ENCODE data around the gene SDHAF3.
"Not testable (repeated sequence)": the region's sequence is repeated elsewhere in the genome, so short reads cannot be mapped to it uniquely, and the experiment has no call there.

Gene SDHAF3

GRCh38 chr7:97117372-97118188, at the start of gene SDHAF3:
Gene SDHAF3 (plus strand): TSS chr7:97117698. CDS start chr7:97117724, 26 bp downstream.
- peak within 1 kb of the TSS; percentile 92 for H3K4me3 Mint-ChIP-seq
- peaks cover 33% of the 10 kb centered on the region for H3K4me1 Mint-ChIP-seq (ENCODE audit: low read depth)
- H3K36me3 Mint-ChIP-seq (ENCODE audit: low read depth), result peaks cover 18% of the 10 kb centered on the region
- H3K27ac Mint-ChIP-seq, result peak within 1 kb of the TSS; percentile 92
- H3K9me3 Mint-ChIP-seq, result peaks cover 18% of the 10 kb centered on the region
- H3K27me3 Mint-ChIP-seq (ENCODE audit: low read depth), result no peaks in the 10 kb centered on the region
- DNase-seq (ENCODE audit: low spot score), result peak; percentile 99

- H3K27ac Mint-ChIP-seq; H3K36me3 Mint-ChIP-seq (ENCODE audit: low read depth); DNase-seq (ENCODE audit: low spot score); H3K4me1 Mint-ChIP-seq (ENCODE audit: low read depth); H3K4me3 Mint-ChIP-seq; H3K9me3 Mint-ChIP-seq; H3K27me3 Mint-ChIP-seq (ENCODE audit: low read depth): not testable (repeated sequence)
These were observed 45.5 kb upstream of the SDHAF3 start for GRCh38 chr7:97072025-97072424.

GRCh38 chr7:97075928-97076327, 41.6 kb upstream of the SDHAF3 start:
- Mint-ChIP-seq H3K4me3 (no peak overlapping the region), H3K27ac (no peak overlapping the region), H3K36me3 (ENCODE audit: low read depth) (no peaks in the 10 kb centered on the region), H3K9me3 (no peaks in the 10 kb centered on the region), H3K27me3 (ENCODE audit: low read depth) (peaks cover 5% of the 10 kb centered on the region), H3K4me1 (ENCODE audit: low read depth) (no peaks in the 10 kb centered on the region)
- no peak for DNase-seq (ENCODE audit: low spot score)

GRCh38 chr7:97078023-97078969, 39.2 kb upstream of the SDHAF3 start:
- Mint-ChIP-seq H3K9me3 (no peaks in the 10 kb centered on the region), H3K4me3 (no peak overlapping the region), H3K27me3 (ENCODE audit: low read depth) (peaks cover 7% of the 10 kb centered on the region), H3K4me1 (ENCODE audit: low read depth) (no peaks in the 10 kb centered on the region), H3K36me3 (ENCODE audit: low read depth) (no peaks in the 10 kb centered on the region), H3K27ac (no peak overlapping the region)
- DNase-seq (ENCODE audit: low spot score), result no peak

- H3K27ac Mint-ChIP-seq, result no peak overlapping the region
- H3K9me3 Mint-ChIP-seq, result no peaks in the 10 kb centered on the region
- no peak for DNase-seq (ENCODE audit: low spot score)
- no peak overlapping the region for H3K4me3 Mint-ChIP-seq
- H3K36me3 Mint-ChIP-seq (ENCODE audit: low read depth), result no peaks in the 10 kb centered on the region
- no peaks in the 10 kb centered on the region for H3K4me1 Mint-ChIP-seq (ENCODE audit: low read depth)
- H3K27me3 Mint-ChIP-seq (ENCODE audit: low read depth), result peaks cover 4% of the 10 kb centered on the region
These were observed 38.2 kb upstream of the SDHAF3 start for GRCh38 chr7:97079300-97079699.

GRCh38 chr7:97081521-97082300, 35.8 kb upstream of the SDHAF3 start:
- Mint-ChIP-seq H3K27ac (no peak overlapping the region), H3K4me1 (ENCODE audit: low read depth) (no peaks in the 10 kb centered on the region), H3K4me3 (no peak overlapping the region), H3K36me3 (ENCODE audit: low read depth) (no peaks in the 10 kb centered on the region), H3K27me3 (ENCODE audit: low read depth) (peaks cover 5% of the 10 kb centered on the region), H3K9me3 (no peaks in the 10 kb centered on the region)
- no peak for DNase-seq (ENCODE audit: low spot score)

GRCh38 chr7:97088364-97088763, 29.1 kb upstream of the SDHAF3 start:
- H3K4me3 Mint-ChIP-seq, result no peak overlapping the region
- no peak for DNase-seq (ENCODE audit: low spot score)
- peaks cover 28% of the 10 kb centered on the region for H3K27me3 Mint-ChIP-seq (ENCODE audit: low read depth)
- no peak overlapping the region for H3K27ac Mint-ChIP-seq
- no peaks in the 10 kb centered on the region for H3K9me3 Mint-ChIP-seq
- no peaks in the 10 kb centered on the region for H3K36me3 Mint-ChIP-seq (ENCODE audit: low read depth)
- no peaks in the 10 kb centered on the region for H3K4me1 Mint-ChIP-seq (ENCODE audit: low read depth)

GRCh38 chr7:97089771-97090170, 27.7 kb upstream of the SDHAF3 start:
- no peak for DNase-seq (ENCODE audit: low spot score)
- H3K4me1 Mint-ChIP-seq (ENCODE audit: low read depth), result no peaks in the 10 kb centered on the region
- H3K36me3 Mint-ChIP-seq (ENCODE audit: low read depth), result no peaks in the 10 kb centered on the region
- no peak overlapping the region for H3K27ac Mint-ChIP-seq
- H3K9me3 Mint-ChIP-seq, result no peaks in the 10 kb centered on the region
- H3K4me3 Mint-ChIP-seq, result no peak overlapping the region
- H3K27me3 Mint-ChIP-seq (ENCODE audit: low read depth), result peaks cover 28% of the 10 kb centered on the region

GRCh38 chr7:97090761-97091353, 26.6 kb upstream of the SDHAF3 start:
- Mint-ChIP-seq H3K27ac (no peak overlapping the region), H3K9me3 (no peaks in the 10 kb centered on the region), H3K4me1 (ENCODE audit: low read depth) (no peaks in the 10 kb centered on the region), H3K27me3 (ENCODE audit: low read depth) (peaks cover 29% of the 10 kb centered on the region), H3K36me3 (ENCODE audit: low read depth) (no peaks in the 10 kb centered on the region), H3K4me3 (no peak overlapping the region)
- DNase-seq (ENCODE audit: low spot score), result no peak

GRCh38 chr7:97094284-97094930, 23.1 kb upstream of the SDHAF3 start:
- Mint-ChIP-seq H3K4me3 (no peak overlapping the region), H3K36me3 (ENCODE audit: low read depth) (no peaks in the 10 kb centered on the region), H3K27ac (no peak overlapping the region), H3K9me3 (no peaks in the 10 kb centered on the region), H3K27me3 (ENCODE audit: low read depth) (peaks cover 13% of the 10 kb centered on the region), H3K4me1 (ENCODE audit: low read depth) (no peaks in the 10 kb centered on the region)
- DNase-seq (ENCODE audit: low spot score), result no peak

- Mint-ChIP-seq H3K4me1 (ENCODE audit: low read depth) (no peaks in the 10 kb centered on the region), H3K9me3 (no peaks in the 10 kb centered on the region), H3K4me3 (no peak overlapping the region), H3K27ac (no peak overlapping the region), H3K36me3 (ENCODE audit: low read depth) (no peaks in the 10 kb centered on the region), H3K27me3 (ENCODE audit: low read depth) (peaks cover 15% of the 10 kb centered on the region)
- no peak for DNase-seq (ENCODE audit: low spot score)
These were observed 21.5 kb upstream of the SDHAF3 start for GRCh38 chr7:97096037-97096436.

- DNase-seq (ENCODE audit: low spot score), result no peak
- Mint-ChIP-seq H3K4me1 (ENCODE audit: low read depth) (no peaks in the 10 kb centered on the region), H3K36me3 (ENCODE audit: low read depth) (no peaks in the 10 kb centered on the region), H3K27ac (no peak overlapping the region), H3K9me3 (no peaks in the 10 kb centered on the region), H3K27me3 (ENCODE audit: low read depth) (peaks cover 12% of the 10 kb centered on the region), H3K4me3 (no peak overlapping the region)
These were observed 20.8 kb upstream of the SDHAF3 start for GRCh38 chr7:97096661-97097060.

GRCh38 chr7:97104719-97105238, 12.7 kb upstream of the SDHAF3 start:
- Mint-ChIP-seq H3K36me3 (ENCODE audit: low read depth) (no peaks in the 10 kb centered on the region), H3K4me1 (ENCODE audit: low read depth) (no peaks in the 10 kb centered on the region), H3K27me3 (ENCODE audit: low read depth) (peaks cover 9% of the 10 kb centered on the region), H3K27ac (no peak overlapping the region), H3K9me3 (peaks cover 6% of the 10 kb centered on the region), H3K4me3 (no peak overlapping the region)
- peak; percentile 53 for DNase-seq (ENCODE audit: low spot score)

All from T-helper 2 cell treated with Interferon-gamma antibody and Interleukin-4, amounts not matched to agents 5 μg/mL and 100 μg/mL, for 36 hours (primary cell).